ENCODE results near the gene TANC1. TPM values are rescaled to one million over a fixed set of nuclear protein-coding genes. Genes with fewer than 3 reads are reported as not detected.

TANC1 gene
- total and polyA plus RNA-seq, 2 experiments from 2014 or later = 2.8 to 9.5 TPM

DNA sequence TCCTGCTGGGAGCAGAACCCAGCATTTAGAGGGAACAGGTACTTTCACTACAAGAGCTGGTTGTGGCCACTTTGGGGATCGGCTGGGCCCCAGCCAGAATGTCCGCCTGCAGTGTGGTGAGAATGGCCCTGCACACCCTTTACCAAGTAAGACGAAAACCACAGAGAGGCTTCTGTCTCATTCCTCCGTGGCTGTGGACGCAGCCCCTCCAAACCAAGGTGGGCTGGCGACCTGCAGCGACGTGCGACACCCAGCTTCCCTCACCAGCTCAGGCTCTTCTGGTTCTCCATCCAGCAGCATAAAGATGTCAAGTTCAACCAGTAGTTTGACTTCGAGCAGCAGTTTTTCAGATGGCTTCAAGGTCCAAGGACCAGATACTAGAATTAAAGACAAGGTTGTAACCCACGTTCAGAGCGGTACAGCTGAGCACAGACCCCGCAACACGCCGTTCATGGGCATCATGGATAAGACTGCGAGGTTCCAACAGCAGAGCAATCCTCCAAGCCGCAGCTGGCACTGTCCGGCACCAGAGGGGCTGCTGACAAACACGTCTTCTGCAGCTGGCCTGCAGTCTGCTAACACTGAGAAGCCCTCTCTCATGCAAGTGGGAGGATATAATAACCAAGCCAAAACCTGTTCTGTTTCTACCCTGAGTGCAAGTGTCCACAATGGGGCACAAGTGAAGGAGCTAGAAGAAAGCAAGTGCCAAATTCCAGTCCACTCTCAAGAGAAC is 261.9 kb downstream of the TANC1 start (continued):
- TF ChIP-seq, protein P1, sequence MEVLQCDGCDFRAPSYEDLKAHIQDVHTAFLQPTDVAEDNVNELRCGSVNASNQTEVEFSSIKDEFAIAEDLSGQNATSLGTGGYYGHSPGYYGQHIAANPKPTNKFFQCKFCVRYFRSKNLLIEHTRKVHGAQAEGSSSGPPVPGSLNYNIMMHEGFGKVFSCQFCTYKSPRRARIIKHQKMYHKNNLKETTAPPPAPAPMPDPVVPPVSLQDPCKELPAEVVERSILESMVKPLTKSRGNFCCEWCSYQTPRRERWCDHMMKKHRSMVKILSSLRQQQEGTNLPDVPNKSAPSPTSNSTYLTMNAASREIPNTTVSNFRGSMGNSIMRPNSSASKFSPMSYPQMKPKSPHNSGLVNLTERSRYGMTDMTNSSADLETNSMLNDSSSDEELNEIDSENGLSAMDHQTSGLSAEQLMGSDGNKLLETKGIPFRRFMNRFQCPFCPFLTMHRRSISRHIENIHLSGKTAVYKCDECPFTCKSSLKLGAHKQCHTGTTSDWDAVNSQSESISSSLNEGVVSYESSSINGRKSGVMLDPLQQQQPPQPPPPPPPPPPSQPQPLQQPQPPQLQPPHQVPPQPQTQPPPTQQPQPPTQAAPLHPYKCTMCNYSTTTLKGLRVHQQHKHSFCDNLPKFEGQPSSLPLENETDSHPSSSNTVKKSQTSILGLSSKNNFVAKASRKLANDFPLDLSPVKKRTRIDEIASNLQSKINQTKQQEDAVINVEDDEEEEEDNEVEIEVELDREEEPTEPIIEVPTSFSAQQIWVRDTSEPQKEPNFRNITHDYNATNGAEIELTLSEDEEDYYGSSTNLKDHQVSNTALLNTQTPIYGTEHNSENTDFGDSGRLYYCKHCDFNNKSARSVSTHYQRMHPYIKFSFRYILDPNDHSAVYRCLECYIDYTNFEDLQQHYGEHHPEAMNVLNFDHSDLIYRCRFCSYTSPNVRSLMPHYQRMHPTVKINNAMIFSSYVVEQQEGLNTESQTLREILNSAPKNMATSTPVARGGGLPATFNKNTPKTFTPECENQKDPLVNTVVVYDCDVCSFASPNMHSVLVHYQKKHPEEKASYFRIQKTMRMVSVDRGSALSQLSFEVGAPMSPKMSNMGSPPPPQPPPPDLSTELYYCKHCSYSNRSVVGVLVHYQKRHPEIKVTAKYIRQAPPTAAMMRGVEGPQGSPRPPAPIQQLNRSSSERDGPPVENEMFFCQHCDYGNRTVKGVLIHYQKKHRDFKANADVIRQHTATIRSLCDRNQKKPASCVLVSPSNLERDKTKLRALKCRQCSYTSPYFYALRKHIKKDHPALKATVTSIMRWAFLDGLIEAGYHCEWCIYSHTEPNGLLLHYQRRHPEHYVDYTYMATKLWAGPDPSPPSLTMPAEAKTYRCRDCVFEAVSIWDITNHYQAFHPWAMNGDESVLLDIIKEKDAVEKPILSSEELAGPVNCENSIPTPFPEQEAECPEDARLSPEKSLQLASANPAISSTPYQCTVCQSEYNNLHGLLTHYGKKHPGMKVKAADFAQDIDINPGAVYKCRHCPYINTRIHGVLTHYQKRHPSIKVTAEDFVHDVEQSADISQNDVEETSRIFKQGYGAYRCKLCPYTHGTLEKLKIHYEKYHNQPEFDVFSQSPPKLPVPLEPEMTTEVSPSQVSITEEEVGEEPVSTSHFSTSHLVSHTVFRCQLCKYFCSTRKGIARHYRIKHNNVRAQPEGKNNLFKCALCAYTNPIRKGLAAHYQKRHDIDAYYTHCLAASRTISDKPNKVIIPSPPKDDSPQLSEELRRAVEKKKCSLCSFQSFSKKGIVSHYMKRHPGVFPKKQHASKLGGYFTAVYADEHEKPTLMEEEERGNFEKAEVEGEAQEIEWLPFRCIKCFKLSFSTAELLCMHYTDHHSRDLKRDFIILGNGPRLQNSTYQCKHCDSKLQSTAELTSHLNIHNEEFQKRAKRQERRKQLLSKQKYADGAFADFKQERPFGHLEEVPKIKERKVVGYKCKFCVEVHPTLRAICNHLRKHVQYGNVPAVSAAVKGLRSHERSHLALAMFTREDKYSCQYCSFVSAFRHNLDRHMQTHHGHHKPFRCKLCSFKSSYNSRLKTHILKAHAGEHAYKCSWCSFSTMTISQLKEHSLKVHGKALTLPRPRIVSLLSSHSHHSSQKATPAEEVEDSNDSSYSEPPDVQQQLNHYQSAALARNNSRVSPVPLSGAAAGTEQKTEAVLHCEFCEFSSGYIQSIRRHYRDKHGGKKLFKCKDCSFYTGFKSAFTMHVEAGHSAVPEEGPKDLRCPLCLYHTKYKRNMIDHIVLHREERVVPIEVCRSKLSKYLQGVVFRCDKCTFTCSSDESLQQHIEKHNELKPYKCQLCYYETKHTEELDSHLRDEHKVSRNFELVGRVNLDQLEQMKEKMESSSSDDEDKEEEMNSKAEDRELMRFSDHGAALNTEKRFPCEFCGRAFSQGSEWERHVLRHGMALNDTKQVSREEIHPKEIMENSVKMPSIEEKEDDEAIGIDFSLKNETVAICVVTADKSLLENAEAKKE (CRISPR knock-in tag; IDR thresholded peaks at IDR 0.05) = no peak
- TF ChIP-seq ZNF114 (CRISPR knock-in tag; IDR thresholded peaks at IDR 0.05) (no peak), JUNB (IDR thresholded peaks at IDR 0.05; ENCODE audit: unreplicated experiment) (no peak), POLR2AphosphoS5 (IDR thresholded peaks at IDR 0.05; ENCODE audit: low read depth) (no peak), NANOG (IDR thresholded peaks at IDR 0.05; ENCODE audit: borderline replicate concordance) (no peak), EZH2 (IDR thresholded peaks at IDR 0.05; ENCODE audit: low read depth, unreplicated experiment) (no peak)

DNA sequence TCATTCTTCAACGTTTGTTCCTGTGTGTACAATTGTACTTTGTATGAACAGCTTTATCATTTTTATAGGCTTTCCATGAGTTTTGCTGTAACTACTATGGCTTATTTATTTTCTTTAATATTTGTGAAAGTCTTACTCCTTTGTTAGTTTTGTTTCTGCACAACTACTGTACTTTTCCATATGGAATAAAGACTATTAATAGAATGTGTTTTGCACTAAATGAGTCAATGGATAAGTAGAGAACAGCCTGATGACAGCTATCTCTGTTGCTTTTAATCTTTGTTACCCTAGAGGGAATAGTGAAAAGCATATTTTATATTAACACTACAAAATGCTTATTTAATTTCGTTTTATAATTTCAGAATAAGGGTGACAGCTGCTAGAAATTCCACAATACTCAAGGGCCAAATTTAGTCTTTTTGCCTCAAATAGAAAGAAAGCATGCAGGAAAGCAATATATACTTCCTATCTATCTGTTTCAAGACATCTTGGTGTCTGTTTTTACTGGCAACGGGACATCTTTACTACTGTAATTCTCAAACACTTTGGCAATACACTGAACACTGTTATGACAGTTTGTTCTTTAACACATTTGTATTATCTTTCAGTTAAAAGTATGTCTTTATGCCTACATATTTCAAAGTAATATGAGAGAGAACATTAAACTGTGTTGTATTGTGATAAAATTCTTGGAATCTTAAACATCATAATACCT is 264.2 kb downstream of the TANC1 start:
- DNase-seq (ENCODE audit: low spot score) (no peak), ATAC-seq (no peak)
- H3K9me3 Mint-ChIP-seq = no peaks in the 10 kb centered on the region
- Histone ChIP-seq H3K4me2 (no peak overlapping the region), H4K20me1 (replicated peaks; ENCODE audit: insufficient read depth) (0 out of 2 replicates have a peak, but pooled peaks cover 4% of the 10 kb centered on the region), H3F3A (replicated peaks; ENCODE audit: low read depth) (no peaks in the 10 kb centered on the region), H3K4me3 (no peak overlapping the region), H3K27ac (ENCODE audit: low read depth) (no peak overlapping the region), H3K4me1 (ENCODE audit: insufficient read depth) (no peaks in the 10 kb centered on the region), H3K79me2 (replicated peaks; ENCODE audit: insufficient read depth) (no peaks in the 10 kb centered on the region), H3K27me3 (ENCODE audit: insufficient read depth) (no peaks in the 10 kb centered on the region), H2AFZ (no peak overlapping the region), H3K9me2 (ENCODE audit: insufficient read depth) (no peaks in the 10 kb centered on the region), H3K36me3 (ENCODE audit: insufficient read depth) (peaks cover 8% of the 10 kb centered on the region; the same call in 1 of the 2 replicates)
- H3K4me1 Mint-ChIP-seq = no peaks in the 10 kb centered on the region
- H3K36me3 Mint-ChIP-seq (ENCODE audit: low read depth) = peaks cover 8% of the 10 kb centered on the region; the same call in 2 of the 3 replicates
- H3K4me3 Mint-ChIP-seq = no peak overlapping the region
- no peak overlapping the region for H3K27ac Mint-ChIP-seq
- peaks cover 7% of the 10 kb centered on the region for H3K27me3 Mint-ChIP-seq (ENCODE audit: insufficient read depth, low read depth, poor library complexity)
- TF ChIP-seq, protein P1 (CRISPR knock-in tag; IDR thresholded peaks at IDR 0.05) = no peak
- no peak for TF ChIP-seq ZNF331 (CRISPR knock-in tag; IDR thresholded peaks at IDR 0.05; ENCODE audit: low read depth)
- TF ChIP-seq JUNB (IDR thresholded peaks at IDR 0.05; ENCODE audit: unreplicated experiment) = no peak
